GM12801 (cell line): ENCODE results near the gene HERPUD2.

ENCODE experiments used
- CTCF ChIP-seq: IDR thresholded peaks from one replicate; pipeline ENCODE4 v1.5.1; 2011; ENCODE audit warnings: control low read depth; ENCODE audit not compliant: insufficient read length; ENCODE audit errors: extremely low read depth

HERPUD2 gene

DNA sequence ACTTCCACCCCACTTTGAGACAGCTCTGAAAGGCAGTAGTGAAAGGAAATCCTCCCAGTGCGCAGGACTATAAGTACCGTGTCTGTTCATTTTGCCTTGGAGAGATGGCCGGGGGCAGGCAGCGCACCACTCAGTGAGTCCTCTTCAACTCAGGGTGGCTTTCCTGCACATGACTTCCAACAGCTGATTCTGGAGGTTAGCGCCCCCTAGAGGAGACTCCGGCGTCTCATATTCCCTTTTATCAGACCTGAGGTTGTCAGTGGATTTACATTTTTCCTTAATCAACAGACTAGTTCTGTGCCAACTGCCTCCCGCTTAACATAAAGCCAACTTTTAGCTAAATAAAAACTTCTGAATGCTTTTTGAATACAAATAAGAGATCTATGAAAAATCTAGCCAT is 101.0 kb downstream of the HERPUD2 start:
- no peak for TF ChIP-seq CTCF

DNA sequence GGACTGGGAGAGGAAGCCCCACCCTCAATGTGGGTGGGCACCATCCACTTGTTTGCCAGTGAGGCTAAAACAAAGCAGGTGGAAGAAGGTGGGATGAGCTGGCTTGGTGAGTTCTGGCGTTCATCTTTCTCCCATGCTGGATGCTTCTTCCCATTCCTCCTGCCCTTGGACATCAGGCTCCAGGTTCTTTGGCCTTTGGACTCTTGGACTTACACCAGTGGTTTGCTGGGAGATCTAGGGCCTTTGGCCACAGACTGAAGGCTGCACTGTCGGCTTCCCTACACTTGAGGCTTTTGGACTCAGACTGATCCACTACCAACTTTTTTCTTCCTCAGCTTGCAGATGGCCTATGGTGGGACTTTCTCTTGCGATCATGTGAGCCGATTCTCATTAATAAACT is 106.3 kb downstream of the HERPUD2 start:
- no peak for TF ChIP-seq CTCF

- TF ChIP-seq CTCF = no peak
Measured at GRCh38 chr7:35584990-35585389, 109.9 kb downstream of the HERPUD2 start.
